ENCODE measurements around the gene SLC36A1.

Gene SLC36A1

GRCh38 chr5:151451626-151452520 is 4.5 kb downstream of the SLC36A1 start:
- no peak for DNase-seq

GRCh38 chr5:151454166-151454565 is 6.8 kb downstream of the SLC36A1 start:
- DNase-seq = peak; percentile 11

- DNase-seq = no peak
Observed at GRCh38 chr5:151454889-151455288, 7.5 kb downstream of the SLC36A1 start.

- no peak for DNase-seq
Observed at GRCh38 chr5:151456321-151456940, 9.0 kb downstream of the SLC36A1 start.

GRCh38 chr5:151458314-151458713 is 10.9 kb downstream of the SLC36A1 start:
- no peak for DNase-seq

- no peak for DNase-seq
Observed at GRCh38 chr5:151459680-151460324, 12.4 kb downstream of the SLC36A1 start.

GRCh38 chr5:151461312-151461711 is 13.9 kb downstream of the SLC36A1 start:
- DNase-seq = no peak

- no peak for DNase-seq
Observed at GRCh38 chr5:151463137-151464029, 16.0 kb downstream of the SLC36A1 start.

- no peak for DNase-seq
Observed at GRCh38 chr5:151464101-151464500, 16.7 kb downstream of the SLC36A1 start.

- no peak for DNase-seq
Observed at GRCh38 chr5:151465476-151465875, 18.1 kb downstream of the SLC36A1 start.

GRCh38 chr5:151467576-151467975 is 20.2 kb downstream of the SLC36A1 start:
- no peak for DNase-seq

- no peak for DNase-seq
Observed at GRCh38 chr5:151469386-151469785, 22.0 kb downstream of the SLC36A1 start.

GRCh38 chr5:151469992-151470391 is 22.6 kb downstream of the SLC36A1 start:
- peak; percentile 44 for DNase-seq

GRCh38 chr5:151470439-151470838 is 23.0 kb downstream of the SLC36A1 start:
- no peak for DNase-seq

GRCh38 chr5:151471276-151471675 is 23.9 kb downstream of the SLC36A1 start:
- DNase-seq = no peak

GRCh38 chr5:151474799-151475198 is 27.4 kb downstream of the SLC36A1 start:
- no peak for DNase-seq

GRCh38 chr5:151475388-151475787 is 28.0 kb downstream of the SLC36A1 start:
- no peak for DNase-seq

GRCh38 chr5:151476016-151476415 is 28.6 kb downstream of the SLC36A1 start:
- no peak for DNase-seq

- DNase-seq = no peak
Observed at GRCh38 chr5:151477101-151477500, 29.7 kb downstream of the SLC36A1 start.

- DNase-seq = no peak
Observed at GRCh38 chr5:151480384-151481293, 33.2 kb downstream of the SLC36A1 start.

- no peak for DNase-seq
Observed at GRCh38 chr5:151483176-151483575, 35.8 kb downstream of the SLC36A1 start.

GRCh38 chr5:151483647-151484046 is 36.2 kb downstream of the SLC36A1 start:
- no peak for DNase-seq

Measured in NCI-H526 treated with DMSO at 0.1 percent for 48 hours (cell line).